ENCODE measurements around the gene EPGN.

Gene EPGN

DNA sequence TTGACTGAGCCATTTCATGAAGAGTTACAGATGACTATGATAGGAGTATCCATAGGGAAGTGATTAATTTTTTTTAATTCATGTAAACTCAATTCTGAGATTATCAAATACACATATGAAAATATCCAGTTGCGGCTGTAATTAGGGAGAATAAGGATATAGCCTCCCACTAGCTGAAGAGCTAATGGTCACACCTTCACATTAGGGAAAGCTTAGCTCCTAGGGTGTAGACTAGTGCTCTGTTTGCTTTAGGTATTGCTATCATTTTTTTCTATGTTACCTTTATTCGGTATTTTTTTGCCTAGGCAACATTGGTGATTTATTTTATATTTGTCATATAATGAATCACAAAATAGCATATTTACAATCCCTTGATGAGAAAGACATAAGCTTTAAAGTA, 39.6 kb upstream of the EPGN start:
- TF ChIP-seq, protein P1, sequence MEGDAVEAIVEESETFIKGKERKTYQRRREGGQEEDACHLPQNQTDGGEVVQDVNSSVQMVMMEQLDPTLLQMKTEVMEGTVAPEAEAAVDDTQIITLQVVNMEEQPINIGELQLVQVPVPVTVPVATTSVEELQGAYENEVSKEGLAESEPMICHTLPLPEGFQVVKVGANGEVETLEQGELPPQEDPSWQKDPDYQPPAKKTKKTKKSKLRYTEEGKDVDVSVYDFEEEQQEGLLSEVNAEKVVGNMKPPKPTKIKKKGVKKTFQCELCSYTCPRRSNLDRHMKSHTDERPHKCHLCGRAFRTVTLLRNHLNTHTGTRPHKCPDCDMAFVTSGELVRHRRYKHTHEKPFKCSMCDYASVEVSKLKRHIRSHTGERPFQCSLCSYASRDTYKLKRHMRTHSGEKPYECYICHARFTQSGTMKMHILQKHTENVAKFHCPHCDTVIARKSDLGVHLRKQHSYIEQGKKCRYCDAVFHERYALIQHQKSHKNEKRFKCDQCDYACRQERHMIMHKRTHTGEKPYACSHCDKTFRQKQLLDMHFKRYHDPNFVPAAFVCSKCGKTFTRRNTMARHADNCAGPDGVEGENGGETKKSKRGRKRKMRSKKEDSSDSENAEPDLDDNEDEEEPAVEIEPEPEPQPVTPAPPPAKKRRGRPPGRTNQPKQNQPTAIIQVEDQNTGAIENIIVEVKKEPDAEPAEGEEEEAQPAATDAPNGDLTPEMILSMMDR (conservative IDR thresholded peaks at IDR 0.05; ENCODE audit: low read depth, low read length): no peak
- DNase-seq (ENCODE audit: low read depth): no peak
- H3K4me3 ChIP-seq (ENCODE audit: low read depth, low read length): no peak overlapping the region

DNA sequence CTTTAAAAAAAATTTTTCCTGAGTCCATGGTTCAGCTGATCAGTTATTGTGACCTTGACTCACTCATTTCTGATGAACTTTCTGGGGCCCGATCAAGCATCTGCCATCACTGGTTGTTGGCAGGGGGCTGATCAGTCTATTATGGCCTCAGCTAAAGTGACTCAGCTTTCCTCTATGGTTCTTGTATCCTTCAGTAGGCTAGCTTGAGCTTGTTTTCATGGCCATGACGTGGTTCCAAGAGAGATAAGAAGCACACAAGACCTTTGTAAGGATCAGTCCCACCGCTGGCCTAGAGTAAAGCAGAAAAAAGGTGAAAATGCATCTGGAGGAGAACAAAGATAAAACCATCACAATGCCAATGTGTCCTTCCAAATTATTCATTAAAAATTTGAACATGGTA, 29.8 kb upstream of the EPGN start:
- H3K4me3 ChIP-seq (ENCODE audit: low read depth, low read length): no peak overlapping the region
- TF ChIP-seq, protein P1 (conservative IDR thresholded peaks at IDR 0.05; ENCODE audit: low read depth, low read length): no peak
- DNase-seq (ENCODE audit: low read depth): no peak

DNA sequence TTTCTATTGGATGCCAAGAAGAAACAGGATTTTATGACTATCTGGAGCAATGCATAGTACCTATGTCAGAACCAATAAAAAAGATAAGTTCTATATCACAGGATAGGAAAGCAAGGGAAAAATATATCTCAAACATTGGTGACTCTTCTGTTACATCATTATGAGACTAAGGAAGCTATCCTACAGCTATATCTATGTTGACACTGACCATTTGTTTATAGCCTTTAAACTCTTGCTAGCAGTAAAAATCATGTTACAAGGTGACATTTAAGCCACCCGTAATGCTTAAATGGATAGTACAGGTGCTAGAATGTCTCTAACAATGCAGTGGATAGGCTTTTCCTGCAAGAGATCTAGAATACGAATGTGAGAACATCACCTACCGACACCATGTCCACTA, 28.6 kb upstream of the EPGN start:
- no peak overlapping the region for H3K4me3 ChIP-seq (ENCODE audit: low read depth, low read length)
- TF ChIP-seq, protein P1 (conservative IDR thresholded peaks at IDR 0.05; ENCODE audit: low read depth, low read length): no peak
- no peak for DNase-seq (ENCODE audit: low read depth)

DNA sequence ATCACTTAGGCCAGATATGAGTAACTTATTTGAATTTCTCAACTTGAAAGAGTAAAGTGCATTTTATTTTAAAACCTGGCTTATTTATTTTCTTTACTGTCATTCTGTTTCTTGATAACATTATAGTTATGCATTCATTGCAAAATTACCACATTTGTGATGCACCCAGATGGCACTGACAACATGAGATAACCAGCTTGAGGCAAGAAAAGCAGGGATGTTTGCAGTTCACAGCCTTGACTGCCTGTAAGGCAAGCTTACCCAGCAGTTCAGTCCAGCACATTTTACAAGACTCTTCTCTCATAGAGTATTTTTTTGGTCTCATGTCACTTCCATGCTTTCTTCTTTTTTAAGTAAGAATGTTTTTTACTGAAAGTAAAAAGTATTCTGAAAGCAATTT, 25.3 kb upstream of the EPGN start:
- DNase-seq (ENCODE audit: low read depth): no peak
- no peak overlapping the region for H3K4me3 ChIP-seq (ENCODE audit: low read depth, low read length)
- TF ChIP-seq, protein P1 (conservative IDR thresholded peaks at IDR 0.05; ENCODE audit: low read depth, low read length): no peak

DNA sequence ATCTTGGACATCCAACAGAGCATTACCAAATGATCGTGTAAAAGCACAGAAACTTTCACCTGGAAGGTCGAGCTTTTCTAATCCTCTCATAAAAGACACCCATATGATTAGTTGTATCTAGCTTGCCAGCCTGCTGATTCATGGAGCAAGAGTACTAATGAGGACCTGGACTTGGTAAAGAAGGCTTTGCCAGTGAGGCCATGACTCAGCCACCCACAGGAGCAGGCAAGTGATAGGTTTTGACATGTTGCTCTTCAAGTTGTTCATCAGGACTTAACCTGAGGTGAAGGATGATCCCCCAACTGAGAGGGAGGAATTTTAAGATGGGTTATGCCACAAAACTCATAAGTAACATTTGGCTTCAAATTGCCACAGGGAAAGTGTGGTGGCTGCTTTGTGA, 24.7 kb upstream of the EPGN start:
- TF ChIP-seq, protein P1 (conservative IDR thresholded peaks at IDR 0.05; ENCODE audit: low read depth, low read length): no peak
- no peak overlapping the region for H3K4me3 ChIP-seq (ENCODE audit: low read depth, low read length)
- DNase-seq (ENCODE audit: low read depth): peak; percentile 35

DNA sequence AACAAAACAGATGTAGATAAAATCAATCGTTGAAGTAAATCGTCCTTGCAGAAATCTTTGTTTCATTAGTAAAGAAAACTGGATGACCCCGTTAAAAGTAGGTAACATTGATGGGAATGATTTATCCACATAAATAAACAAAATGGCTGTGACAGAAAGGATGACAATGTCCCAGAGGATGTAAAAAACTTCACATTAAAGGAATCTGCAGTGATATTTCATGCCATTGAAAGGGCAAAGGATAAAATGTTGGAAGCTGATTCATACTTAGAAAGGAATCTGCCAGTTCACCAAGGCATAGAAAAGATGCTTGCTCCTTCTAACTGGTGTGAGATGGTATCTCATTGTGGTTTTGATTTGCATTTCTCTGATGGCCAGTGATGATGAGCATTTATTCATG, 24.2 kb upstream of the EPGN start:
- TF ChIP-seq, protein P1 (conservative IDR thresholded peaks at IDR 0.05; ENCODE audit: low read depth, low read length): no peak
- no peak overlapping the region for H3K4me3 ChIP-seq (ENCODE audit: low read depth, low read length)

DNA sequence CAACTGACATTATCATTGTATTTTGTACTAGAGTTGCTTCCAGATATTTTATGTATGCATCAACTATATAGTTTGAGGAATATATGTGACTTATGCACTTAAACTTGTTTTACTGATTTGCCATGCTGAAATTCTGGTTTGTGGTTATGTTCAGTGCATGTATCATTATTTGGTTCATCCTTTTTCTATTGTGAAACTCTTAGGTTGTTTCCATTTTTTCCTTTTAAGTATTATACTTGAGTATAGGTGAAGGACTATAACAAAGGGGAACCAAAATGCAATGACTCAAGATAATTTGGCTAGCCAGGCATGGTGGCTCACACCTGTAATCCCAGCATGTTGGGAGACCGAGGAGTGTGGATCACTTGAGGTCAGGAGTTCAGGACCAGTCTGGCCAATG, 21.1 kb upstream of the EPGN start:
- H3K4me3 ChIP-seq (ENCODE audit: low read depth, low read length): no peak overlapping the region
- TF ChIP-seq, protein P1 (conservative IDR thresholded peaks at IDR 0.05; ENCODE audit: low read depth, low read length): no peak
- DNase-seq (ENCODE audit: low read depth): no peak

More for the DNA sequence above, 24.2 kb upstream of the EPGN start:
- DNase-seq (ENCODE audit: low read depth): peak; percentile 67
